NCI-H345 treated with DMSO at 0.1 percent for 48 hours (cell line): Measurements from ENCODE around the gene SYT6.

Source experiments
- DNase-seq: peaks from one replicate; lab custom pipeline; 2025; ENCODE audit not compliant: unreplicated experiment; lab: John Stamatoyannopoulos, UW

SYT6 gene, protein sequence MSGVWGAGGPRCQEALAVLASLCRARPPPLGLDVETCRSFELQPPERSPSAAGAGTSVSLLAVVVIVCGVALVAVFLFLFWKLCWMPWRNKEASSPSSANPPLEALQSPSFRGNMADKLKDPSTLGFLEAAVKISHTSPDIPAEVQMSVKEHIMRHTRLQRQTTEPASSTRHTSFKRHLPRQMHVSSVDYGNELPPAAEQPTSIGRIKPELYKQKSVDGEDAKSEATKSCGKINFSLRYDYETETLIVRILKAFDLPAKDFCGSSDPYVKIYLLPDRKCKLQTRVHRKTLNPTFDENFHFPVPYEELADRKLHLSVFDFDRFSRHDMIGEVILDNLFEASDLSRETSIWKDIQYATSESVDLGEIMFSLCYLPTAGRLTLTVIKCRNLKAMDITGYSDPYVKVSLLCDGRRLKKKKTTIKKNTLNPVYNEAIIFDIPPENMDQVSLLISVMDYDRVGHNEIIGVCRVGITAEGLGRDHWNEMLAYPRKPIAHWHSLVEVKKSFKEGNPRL

GRCh38 chr1:114153261-114154145 lies at the start of gene SYT6:
Gene SYT6 (minus strand): TSS chr1:114153869. CDS start chr1:114153772, 97 bp downstream.
- no peak for DNase-seq

DNA sequence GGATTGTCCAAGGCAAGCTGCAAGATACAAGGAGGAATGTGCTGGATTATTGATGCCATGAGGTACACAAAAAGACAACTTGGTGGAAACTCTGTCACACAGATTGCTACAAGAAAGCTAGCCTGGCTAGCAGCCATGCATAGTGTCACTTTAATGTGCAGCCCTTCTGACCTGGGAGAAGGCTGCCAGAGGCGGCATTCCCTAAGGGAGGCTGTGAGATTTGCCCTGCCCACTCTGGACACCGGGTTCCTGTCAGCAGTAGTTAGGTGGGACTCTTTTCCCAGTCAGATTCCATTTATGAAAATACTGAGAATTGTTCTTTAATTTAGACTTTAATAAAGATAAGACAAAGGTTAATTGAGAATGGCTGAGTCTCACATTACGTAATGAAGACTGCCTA lies 47.8 kb upstream of the SYT6 start:
- no peak for DNase-seq

GRCh38 chr1:114199017-114199594 lies 45.4 kb upstream of the SYT6 start:
- no peak for DNase-seq

DNA sequence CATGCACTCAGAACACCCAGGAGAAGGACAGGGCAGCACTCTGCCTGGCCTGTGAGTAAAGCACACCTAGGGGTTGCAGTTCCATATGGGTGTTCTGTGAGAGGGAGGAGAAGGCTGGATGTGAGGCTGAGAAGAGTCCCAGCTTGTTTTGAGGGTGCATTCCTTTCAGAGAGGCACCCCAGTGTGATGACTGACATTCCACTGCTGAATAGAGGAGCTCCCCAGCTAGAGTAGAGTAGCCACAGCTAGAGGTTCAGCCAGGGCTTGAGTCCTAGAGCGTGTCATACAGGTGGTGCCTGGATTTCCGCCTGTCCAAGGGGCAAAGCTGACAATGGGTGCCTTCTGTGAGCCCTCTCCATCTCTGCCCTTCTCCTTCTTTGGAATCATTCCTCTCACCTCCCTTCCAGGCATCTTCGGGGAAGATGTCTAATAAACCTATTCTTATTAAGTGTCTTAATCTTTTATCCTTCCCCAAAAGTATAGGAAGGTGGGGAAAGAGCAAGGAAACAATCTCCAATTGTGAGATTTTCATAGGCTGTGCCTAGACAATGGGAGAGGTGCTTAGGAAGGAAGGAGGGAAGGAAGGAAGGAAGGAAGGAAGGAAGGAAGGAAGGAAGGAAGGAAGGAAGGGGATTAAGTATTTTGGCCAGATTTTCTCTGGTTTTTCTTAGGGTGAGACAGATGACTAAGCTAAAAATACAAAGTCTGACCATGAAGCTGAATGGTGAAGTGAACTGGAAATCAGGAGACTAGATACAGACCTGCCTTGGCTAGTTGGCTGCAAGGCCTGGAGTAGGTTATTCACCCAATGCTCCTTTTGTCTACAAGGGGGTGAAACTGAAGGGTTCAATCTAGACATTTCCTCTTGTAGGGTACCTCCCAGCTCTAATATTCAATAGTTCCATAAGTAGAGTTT lies 43.6 kb upstream of the SYT6 start:
- DNase-seq = no peak

DNA sequence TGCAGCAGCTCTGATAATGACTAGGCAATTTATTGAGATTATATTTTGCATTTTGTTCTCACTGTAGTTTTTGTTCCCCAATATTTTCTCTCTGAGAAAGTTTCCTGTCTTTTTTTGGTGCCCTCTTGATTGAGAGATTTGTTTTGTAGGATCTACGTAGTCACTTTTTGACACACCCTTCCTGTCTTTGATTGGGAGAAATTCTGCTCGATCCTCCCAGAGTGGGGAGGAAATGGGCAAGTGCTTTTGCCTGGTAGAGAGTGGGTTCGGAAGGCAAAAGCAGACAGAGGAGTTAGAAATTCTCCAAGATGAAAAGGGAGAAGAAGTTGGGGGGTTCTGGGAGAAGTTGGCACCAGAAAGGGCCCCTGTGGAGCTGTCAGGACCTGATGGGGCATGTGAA lies 42.1 kb upstream of the SYT6 start:
- DNase-seq = no peak

DNA sequence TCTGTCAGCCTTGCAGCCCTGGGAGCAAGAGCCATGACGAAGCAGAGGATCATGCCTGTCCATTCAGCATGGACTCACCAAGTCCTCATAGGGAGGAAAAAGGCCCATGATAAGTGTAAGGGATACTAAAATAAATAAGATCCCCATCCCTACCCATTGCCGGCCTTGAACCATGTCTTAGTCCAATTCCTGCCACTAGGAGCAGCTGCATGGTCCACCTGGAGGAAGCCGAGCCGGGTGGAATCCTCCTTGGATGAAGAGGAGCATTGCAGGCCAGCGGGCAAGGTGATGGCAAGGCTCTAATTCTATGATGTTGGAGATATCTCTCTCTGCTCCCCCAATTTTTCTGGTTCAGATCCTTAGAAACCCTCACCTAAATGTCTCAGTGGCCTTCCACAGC lies 38.7 kb upstream of the SYT6 start:
- no peak for DNase-seq

DNA sequence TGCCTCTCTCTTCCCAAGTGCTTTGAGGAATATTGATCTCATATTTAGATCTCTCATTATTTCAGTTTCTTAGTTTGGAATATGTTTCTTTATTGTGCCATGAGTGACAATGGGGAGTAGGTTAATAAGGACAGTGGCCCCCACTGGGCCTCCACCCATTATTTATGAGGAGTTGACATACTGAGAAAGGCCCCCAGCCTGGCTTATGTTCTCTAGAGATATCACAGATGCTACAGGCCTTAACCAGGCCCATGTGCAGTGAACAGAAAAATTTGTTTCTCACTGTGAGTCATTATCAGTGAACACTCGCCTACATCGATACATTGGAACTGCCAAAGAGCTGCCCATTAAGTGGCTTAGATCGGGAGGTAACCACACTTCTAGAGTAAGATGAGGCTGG lies 35.7 kb upstream of the SYT6 start:
- DNase-seq = no peak

DNA sequence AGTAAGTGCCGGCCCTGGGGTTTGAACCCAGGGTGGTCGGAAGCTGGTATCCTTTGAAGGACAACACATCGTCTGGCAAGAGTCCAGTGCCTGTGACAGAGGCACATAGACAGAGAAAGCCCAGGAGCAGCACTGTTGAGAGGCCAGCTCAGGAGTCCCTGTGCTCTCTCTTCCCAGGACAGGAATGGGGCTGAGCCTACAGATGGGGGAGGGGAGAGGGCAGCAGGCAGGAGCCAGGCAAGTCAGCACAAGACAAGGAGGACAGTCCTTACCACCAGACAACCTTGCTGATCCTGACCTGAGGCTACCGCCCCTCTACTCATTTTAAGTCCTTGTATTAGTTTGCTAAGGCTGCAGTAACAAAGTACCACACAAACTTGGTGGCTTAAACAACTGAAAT lies 27.7 kb upstream of the SYT6 start:
- DNase-seq = no peak

DNA sequence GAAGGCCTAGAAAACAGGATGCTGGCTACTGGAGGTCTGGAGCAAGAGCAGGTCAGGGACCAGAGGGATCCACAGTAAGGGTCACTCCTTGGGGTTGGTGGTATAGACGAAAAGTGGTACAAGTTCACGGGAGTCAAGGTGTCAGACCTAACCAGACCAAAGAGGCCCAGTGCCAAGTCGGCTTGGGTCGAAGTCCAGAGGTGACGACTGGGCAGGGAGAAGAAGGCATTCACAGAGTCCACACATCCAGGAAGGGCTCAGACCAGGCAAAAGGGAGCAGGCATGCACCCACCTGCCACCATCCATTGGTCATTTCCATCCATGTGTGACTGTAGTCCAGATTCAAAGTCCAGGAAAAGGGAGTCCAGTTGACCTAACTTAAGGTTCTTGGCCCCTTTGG lies 27.1 kb upstream of the SYT6 start:
- no peak for DNase-seq

DNA sequence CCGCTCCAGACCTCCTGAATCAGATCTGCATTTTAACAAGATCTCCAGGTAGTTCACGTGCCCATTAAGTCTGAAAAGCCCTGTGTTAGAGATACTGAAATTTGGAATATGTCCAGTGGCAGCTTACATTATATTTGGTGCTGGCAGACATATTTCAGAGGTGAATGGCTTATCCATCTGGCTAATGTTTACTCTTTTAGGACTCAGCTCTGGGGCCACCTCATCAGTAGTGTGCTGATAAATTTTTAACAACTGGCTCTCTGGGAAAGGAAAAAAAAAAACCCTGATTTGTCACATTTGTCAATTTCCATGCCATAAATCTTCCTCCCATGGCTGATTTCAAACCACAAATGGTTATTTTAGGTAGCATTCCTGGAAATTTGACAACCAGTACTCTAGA lies 25.3 kb upstream of the SYT6 start:
- no peak for DNase-seq

DNA sequence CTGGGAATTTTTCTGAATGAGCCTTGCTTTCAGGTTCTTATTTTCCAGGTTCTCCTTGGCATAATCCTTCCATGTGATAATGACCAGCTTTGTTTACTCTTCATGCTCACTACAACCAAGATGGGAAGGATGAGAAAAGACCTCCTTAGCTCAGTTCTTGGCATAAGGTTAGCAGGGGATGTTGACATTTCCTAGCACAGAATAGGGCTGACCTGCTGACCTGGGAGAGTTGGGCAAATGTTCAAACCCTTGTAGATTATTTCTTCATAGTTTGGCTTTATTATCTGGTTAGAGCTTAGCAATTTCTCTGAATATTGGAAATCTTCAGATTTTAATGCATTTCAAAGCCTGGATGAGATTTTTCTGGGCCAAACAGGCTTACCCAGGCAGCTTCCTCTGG lies 23.6 kb upstream of the SYT6 start:
- DNase-seq = no peak

GRCh38 chr1:114176366-114176765 lies 22.7 kb upstream of the SYT6 start:
- no peak for DNase-seq

DNA sequence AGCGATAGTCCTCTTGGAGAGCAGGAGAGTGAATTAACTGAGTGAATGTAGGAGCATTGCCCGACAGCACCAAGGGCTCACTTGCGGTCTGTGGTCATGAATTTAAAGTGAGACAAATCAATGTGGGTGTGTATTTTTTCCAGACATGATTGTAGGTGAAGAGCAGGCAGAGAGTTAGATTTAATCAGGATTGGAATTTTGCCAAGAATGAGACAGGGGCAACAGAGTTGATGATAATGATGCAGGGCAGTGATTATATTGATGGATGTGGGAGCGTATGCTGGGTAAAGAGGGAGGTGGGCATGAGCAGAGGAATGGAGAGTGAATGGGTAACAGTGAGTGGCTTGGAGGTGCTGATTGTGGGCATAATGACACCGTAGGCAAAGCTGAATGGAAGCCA lies 20.0 kb upstream of the SYT6 start:
- DNase-seq = no peak

DNA sequence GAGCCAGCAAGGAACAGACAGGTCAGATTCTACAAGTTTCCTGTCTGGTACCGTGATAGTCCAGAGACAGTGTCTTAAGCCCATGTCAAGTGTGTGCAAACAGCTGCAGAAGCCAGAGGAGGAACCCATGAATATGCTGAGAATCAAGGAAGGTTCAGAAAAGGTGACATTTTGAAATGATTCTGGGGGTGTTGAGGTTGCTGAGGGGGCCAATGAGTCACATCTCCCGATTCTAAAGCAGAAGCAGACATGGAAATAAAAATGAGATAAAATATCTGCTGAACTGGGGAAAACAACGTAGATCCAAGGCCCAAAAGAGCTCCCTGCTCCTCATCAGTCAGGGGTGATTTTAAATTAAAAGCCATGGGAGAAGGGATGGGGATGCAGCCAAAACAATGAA lies 15.8 kb upstream of the SYT6 start:
- DNase-seq = no peak

DNA sequence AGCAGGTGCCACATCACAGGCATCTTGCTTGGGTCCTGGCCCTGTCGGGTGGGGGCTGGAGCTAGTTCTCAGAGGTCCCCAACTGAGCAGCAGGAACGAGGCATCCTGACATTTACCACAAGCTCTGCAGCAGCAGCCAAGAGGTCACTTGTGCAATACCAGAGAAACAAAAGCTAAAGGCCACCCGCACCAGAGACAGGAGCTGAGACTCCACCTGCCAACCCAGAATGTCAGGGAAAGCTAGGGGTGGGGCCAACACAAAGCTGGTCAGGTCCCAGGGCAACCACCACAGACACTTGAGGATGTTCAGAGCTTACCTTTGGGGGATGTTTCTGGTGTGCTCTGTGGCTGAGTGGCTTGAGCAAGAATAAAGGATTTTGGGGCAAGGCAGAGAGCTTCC lies 13.6 kb upstream of the SYT6 start:
- no peak for DNase-seq

- DNase-seq = no peak
Measured at GRCh38 chr1:114164840-114165543, 11.3 kb upstream of the SYT6 start.

DNA sequence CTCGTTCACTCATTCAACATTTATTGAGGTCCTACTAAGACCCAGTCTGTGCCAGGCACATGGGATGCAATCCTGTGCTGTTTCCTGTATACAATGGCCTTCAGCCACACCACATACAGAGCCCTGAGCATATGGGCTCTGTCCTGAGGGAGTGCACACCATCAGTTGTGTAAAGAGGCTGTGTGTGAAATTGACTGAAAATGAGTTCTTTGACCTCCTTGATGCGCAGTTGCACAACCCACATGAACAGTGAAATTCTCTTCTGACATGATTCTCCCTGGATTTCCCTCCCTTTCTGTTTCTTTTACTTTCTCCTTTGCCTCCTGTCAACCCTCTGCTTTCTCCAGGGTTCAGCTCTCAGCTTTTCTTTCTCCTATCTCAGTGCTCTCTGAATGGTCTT lies 6.3 kb upstream of the SYT6 start:
- DNase-seq = no peak

DNA sequence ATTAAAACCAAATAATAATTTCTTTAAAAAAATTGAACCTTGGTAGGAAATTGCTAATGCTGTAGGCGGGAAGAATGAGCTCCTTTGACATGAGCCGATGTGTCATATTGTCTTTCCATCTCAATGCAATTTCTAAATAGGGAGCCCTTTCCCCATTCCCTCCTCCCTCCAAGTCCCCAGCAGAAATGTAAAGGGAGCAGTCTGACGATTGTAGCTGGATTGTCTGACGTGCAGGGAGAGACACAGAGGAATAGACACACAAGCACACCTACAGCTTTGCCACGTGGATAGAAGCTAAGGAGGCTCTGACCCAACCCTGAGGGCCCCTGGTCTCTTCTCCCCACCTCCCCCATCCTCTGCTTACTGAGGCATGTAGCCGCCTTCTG lies 3.6 kb upstream of the SYT6 start:
- no peak for DNase-seq

DNA sequence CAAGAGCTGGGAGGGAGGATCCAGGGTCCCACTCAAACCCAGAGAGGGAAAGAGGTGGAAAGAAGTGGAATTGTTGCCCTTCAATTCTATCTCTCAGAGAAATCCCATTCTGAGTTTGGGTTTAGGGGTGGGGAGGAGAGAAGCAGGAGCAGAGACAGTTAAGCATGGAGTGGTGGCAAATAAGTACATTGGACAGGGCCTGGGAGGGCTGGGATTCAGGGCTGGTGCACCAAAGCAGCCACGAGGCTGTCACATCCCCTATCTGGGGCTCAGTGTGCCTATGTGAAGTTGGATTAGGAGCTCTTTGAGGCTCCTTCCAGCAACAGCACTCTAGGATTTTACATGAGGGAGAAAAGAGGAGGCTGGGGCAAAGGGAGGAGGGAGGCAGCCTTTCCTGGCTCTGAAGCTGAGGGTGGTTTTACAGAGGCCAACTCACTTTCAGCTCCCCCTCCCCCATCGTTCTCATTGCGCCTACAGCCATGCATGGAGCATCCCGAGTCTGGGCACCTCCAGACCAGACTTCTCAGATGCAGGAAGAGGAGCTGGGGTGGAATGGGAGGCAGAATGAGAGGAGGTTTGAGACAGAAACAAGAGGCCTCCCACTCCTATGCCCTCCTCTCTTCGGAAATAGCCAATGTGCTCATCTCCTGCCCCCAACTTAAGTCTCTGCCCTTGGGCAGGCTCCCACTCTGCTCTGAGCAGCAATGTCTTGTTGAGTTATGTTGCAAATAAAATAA lies 3.0 kb upstream of the SYT6 start:
- DNase-seq = no peak
